SK-N-SH treated with all-trans-retinoic acid at 6 μM for 48 hours (cell line): ENCODE data around the gene SAC3D1.

Source experiments
- ARNTL ChIP-seq: fragments of 450-650 bp; formaldehyde crosslinking; IDR thresholded peaks from 2 replicates; pipeline ENCODE4 v1.5.0; 2020; ENCODE audit warnings: low read depth, mild to moderate bottlenecking, moderate library complexity, borderline replicate concordance
- OSR1 ChIP-seq: fragments of 250-450 bp; sonication (Bioruptor Pico); IDR thresholded peaks from 2 replicates; pipeline ENCODE4 v1.8.0; 2022; ENCODE audit warnings: moderate library complexity, mild to moderate bottlenecking, inconsistent platforms
- POU6F1 ChIP-seq: fragments of 250-450 bp; sonication (Bioruptor Pico); IDR thresholded peaks from 2 replicates; pipeline ENCODE4 v1.8.0; 2021; ENCODE audit warnings: low read depth, mild to moderate bottlenecking, moderate library complexity, borderline replicate concordance
- TOX ChIP-seq: fragments of 250-450 bp; sonication (Bioruptor Pico); IDR thresholded peaks from 2 replicates; pipeline ENCODE4 v1.8.0; 2021; ENCODE audit warnings: mild to moderate bottlenecking, moderate library complexity, borderline replicate concordance
- ZFP30 ChIP-seq: fragments of 450-650 bp; formaldehyde crosslinking; IDR thresholded peaks from 2 replicates; pipeline ENCODE4 v1.5.0; 2022; ENCODE audit warnings: mild to moderate bottlenecking, moderate library complexity
- TF ChIP-seq, protein P1 (sequence below): fragments of 250-450 bp; sonication (Bioruptor Pico); IDR thresholded peaks from 2 replicates; pipeline ENCODE4 v1.5.1; 2021; ENCODE audit warnings: mild to moderate bottlenecking, moderate library complexity
- TF ChIP-seq, protein P2 (sequence below): fragments of 250-450 bp; sonication (Bioruptor Pico); IDR thresholded peaks from 2 replicates; pipeline ENCODE4 v1.8.0; 2020; ENCODE audit warnings: mild to moderate bottlenecking, moderate library complexity, borderline replicate concordance

DNA sequence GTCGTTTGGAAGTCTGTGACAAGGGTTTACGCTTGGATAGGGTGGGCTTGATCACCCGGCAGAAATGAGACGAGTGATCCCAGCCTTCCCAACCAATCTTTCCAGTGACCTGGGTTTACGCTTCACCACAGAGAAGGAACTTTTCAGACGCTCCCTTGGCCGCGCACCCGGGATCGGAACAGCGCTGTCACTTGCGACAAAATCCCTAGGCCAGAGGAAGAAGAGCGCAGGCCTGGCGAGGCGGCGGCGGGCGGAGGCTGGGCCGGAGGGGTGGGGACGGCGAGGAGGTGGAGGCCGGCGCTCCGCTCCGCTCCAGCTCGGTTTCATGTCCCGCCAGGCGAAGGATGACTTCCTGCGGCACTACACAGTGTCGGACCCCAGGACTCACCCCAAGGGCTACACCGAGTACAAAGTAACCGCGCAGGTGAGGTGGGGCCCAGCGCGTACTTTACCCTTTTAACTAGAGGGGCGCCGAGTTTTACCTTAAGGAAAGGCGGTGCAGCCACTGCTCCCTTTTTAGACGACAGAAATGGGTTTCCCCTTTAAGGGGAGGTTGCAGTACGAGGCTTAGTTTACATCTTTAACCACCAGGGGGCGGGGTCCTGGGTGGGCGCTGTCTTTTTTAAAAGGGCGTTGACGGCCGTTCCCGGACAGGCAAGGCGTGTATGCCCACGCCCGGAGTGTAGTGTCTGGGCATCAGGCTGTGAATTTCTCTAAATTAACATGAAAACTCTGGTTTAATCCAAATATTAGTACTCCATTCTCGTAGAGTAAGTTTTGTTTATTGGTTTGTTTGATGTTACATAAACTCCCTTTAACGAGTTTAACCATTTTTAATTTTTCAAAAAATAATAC lies 13.6 kb upstream of the SAC3D1 start, which contains the start of gene SNX15:
- TF ChIP-seq ARNTL = no peak
- TF ChIP-seq, protein P1, sequence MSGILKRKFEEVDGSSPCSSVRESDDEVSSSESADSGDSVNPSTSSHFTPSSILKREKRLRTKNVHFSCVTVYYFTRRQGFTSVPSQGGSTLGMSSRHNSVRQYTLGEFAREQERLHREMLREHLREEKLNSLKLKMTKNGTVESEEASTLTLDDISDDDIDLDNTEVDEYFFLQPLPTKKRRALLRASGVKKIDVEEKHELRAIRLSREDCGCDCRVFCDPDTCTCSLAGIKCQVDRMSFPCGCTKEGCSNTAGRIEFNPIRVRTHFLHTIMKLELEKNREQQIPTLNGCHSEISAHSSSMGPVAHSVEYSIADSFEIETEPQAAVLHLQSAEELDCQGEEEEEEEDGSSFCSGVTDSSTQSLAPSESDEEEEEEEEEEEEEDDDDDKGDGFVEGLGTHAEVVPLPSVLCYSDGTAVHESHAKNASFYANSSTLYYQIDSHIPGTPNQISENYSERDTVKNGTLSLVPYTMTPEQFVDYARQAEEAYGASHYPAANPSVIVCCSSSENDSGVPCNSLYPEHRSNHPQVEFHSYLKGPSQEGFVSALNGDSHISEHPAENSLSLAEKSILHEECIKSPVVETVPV (CRISPR knock-in tag) = no peak
- TF ChIP-seq, protein P2, sequence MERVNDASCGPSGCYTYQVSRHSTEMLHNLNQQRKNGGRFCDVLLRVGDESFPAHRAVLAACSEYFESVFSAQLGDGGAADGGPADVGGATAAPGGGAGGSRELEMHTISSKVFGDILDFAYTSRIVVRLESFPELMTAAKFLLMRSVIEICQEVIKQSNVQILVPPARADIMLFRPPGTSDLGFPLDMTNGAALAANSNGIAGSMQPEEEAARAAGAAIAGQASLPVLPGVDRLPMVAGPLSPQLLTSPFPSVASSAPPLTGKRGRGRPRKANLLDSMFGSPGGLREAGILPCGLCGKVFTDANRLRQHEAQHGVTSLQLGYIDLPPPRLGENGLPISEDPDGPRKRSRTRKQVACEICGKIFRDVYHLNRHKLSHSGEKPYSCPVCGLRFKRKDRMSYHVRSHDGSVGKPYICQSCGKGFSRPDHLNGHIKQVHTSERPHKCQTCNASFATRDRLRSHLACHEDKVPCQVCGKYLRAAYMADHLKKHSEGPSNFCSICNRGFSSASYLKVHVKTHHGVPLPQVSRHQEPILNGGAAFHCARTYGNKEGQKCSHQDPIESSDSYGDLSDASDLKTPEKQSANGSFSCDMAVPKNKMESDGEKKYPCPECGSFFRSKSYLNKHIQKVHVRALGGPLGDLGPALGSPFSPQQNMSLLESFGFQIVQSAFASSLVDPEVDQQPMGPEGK (CRISPR knock-in tag) = no peak
- TF ChIP-seq ZFP30 (CRISPR knock-in tag) = no peak
- TF ChIP-seq OSR1 (CRISPR knock-in tag) = no peak
- TF ChIP-seq TOX = no peak
- no peak for TF ChIP-seq POU6F1 (CRISPR knock-in tag)
